Neutrophil (primary cell): Measurements from ENCODE around the gene TAF12.
"Not testable (repeated sequence)": the region's sequence is repeated elsewhere in the genome, so short reads cannot be mapped to it uniquely, and the experiment has no call there.

ENCODE experiments used
- H3K27ac ChIP-seq: fragments of 200-600 bp; sonication (generic); 2 replicates; pipeline ENCODE4 v1.5.1; 2016; ENCODE audit warnings: mild to moderate bottlenecking, moderate library complexity
- H3K27me3 ChIP-seq: fragments of 200-600 bp; sonication (generic); 2 replicates; pipeline ENCODE4 v1.6.0; 2016; ENCODE audit warnings: mild to moderate bottlenecking
- H3K36me3 ChIP-seq: fragments of 200-600 bp; sonication (generic); 2 replicates; pipeline ENCODE4 v1.5.1; 2017
- H3K4me1 ChIP-seq, 2 experiments: fragments of 200-600 bp in 1 of 2; sonication (generic) in 1 of 2; 1 replicate in 1 of 2; 2 replicates in 1 of 2; pipeline versions ENCODE4 v1.5.1 to v1.6.1; 2013 to 2016; ENCODE audit warnings: low read depth in 1 of 2, low read length in 1 of 2, mild to moderate bottlenecking in 1 of 2, moderate library complexity in 1 of 2; ENCODE audit not compliant: control insufficient read depth in 1 of 2, insufficient read depth in 1 of 2
- H3K4me3 ChIP-seq, 2 experiments: fragments of 200-600 bp in 1 of 2; sonication (generic) in 1 of 2; 1 replicate in 1 of 2; 2 replicates in 1 of 2; pipeline ENCODE4 v1.5.1; 2013 to 2016; ENCODE audit warnings: low read depth in 1 of 2, low read length in 1 of 2, mild to moderate bottlenecking in 1 of 2, moderate library complexity in 1 of 2
- H3K9me3 ChIP-seq: fragments of 200-600 bp; sonication (generic); 2 replicates; pipeline ENCODE4 v1.5.1; 2016
- CTCF ChIP-seq: fragments of 200-600 bp; sonication (generic); IDR thresholded peaks from 2 replicates; pipeline ENCODE4 v1.5.1; 2016; ENCODE audit warnings: antibody characterized with exemption

The TAF12 gene

DNA sequence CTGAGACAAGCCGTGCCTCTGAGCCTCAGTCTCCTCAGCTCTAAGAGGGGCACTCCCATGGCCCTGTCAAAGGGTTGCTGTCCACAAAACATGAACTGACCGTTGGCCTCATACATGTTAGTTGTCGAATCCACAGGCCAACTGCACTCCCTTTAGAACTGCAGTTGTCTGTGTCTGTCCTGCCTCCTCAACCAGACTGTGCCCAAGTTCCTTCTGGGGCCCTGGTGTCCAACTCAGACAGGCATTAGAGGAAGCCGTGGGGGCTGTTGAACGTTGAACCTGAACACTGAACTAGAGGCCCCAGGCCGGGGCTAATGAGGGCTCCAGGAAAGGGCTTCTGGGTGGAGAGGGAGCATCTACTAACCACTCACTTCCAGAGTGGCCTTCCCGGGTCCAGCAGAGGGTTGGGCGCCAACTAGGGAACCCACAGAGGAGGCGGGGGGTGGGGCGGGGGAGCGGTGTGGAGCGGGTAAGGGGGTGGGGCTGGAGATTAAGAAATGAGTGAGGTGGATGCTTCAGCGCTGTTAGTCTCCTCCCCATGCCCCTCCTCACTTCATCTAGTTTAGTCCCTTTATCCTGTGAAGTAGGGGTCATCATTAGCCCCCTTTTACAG lies 51.1 kb downstream of the TAF12 start, which contains the start of gene RAB42:
Gene RAB42 (plus strand): TSS at position 558 of the 613 bp plus-strand sequence. CDS start 247 bp downstream, outside the sequence.
- TF ChIP-seq CTCF: no peak
- peak within 1 kb of the TSS; percentile 39 for H3K27ac ChIP-seq
- peaks cover 12% of the 10 kb centered on the region for H3K27me3 ChIP-seq

DNA sequence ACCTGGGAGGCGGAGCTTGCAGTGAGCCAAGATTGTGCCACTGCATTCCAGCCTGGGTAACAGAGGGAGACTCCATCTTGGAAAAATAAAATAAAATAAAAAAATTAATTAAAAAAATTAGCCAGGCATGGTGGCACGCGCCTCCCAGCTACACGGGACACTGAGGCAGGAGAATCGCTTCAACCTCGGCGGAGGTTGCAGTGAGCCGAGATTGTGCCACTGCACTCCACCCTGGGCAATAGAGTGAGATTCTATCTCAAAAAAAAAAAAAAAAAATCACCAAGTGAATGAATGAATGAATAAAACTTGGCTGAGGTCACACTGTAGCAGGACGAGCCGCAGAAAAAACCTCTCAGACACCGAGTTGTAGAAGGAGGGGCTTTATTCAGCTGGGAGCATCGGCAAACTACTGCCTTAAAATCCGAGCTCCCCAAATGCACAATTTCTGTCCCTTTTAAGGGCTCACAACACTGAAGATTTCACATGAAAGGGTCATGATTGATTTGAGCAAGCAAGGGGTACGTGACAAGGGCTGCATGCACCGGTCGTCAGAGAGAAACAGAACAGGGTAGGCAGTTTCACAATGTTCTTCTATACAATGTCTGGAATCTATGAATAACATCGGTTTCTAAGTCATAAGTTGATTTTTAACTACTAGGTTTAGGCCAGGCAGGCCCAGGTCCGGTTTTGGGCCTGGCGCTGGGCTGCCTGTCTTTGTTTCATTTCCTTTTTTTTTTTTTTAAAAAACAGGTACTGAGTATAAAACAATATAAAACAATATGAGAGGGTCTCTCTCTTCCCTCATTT lies 56.1 kb downstream of the TAF12 start:
- H3K27me3 ChIP-seq, H3K27ac ChIP-seq, H3K36me3 ChIP-seq, H3K4me3 ChIP-seq, H3K9me3 ChIP-seq: not testable (repeated sequence)
- H3K4me1 ChIP-seq: peaks cover 15 to 17% of the 10 kb centered on the region in 2 experiments

More for the DNA sequence above, 51.1 kb downstream of the TAF12 start, which contains the start of gene RAB42:
- Histone ChIP-seq H3K9me3 (no peaks in the 10 kb centered on the region), H3K4me1 (peaks cover 8 to 13% of the 10 kb centered on the region in 2 experiments), H3K36me3 (peaks cover 19% of the 10 kb centered on the region), H3K4me3 (peak within 1 kb of the TSS; percentile 49 to 52)

- Histone ChIP-seq H3K9me3 (no peaks in the 10 kb centered on the region), H3K27me3 (no peaks in the 10 kb centered on the region), H3K27ac (peak overlapping the region; percentile 84), H3K4me1 (peaks cover 27 to 32% of the 10 kb centered on the region in 2 experiments), H3K4me3 (peak overlapping the region; percentile 94 to 98), H3K36me3 (peaks cover 22% of the 10 kb centered on the region)
- TF ChIP-seq CTCF: no peak
Measured at GRCh38 chr1:28582248-28582615, 60.6 kb downstream of the TAF12 start.

GRCh38 chr1:28581531-28582247 lies 61.2 kb downstream of the TAF12 start:
- H3K36me3 ChIP-seq: peaks cover 28% of the 10 kb centered on the region
- no peaks in the 10 kb centered on the region for H3K9me3 ChIP-seq
- H3K27me3 ChIP-seq: no peaks in the 10 kb centered on the region
- H3K27ac ChIP-seq: peak overlapping the region; percentile 84
- TF ChIP-seq CTCF: peak; percentile 38
- peak overlapping the region; percentile 94 to 98 for H3K4me3 ChIP-seq
- peaks cover 27 to 32% of the 10 kb centered on the region in 2 experiments for H3K4me1 ChIP-seq

- H3K4me1 ChIP-seq: peaks cover 27 to 32% of the 10 kb centered on the region in 2 experiments
- H3K27me3 ChIP-seq: no peaks in the 10 kb centered on the region
- H3K27ac ChIP-seq: peak overlapping the region; percentile 84
- H3K9me3 ChIP-seq: no peaks in the 10 kb centered on the region
- peak overlapping the region; percentile 94 to 98 for H3K4me3 ChIP-seq
- no peak for TF ChIP-seq CTCF
- peaks cover 32% of the 10 kb centered on the region for H3K36me3 ChIP-seq
Measured at GRCh38 chr1:28580722-28581530, 61.9 kb downstream of the TAF12 start.
